OCI-LY7 (cell line): ENCODE results near the gene SDCCAG8. TPM values are rescaled to one million over a fixed set of nuclear protein-coding genes. Genes with fewer than 3 reads are reported as not detected.

Experiments used
- BruUV-seq: library from RNA; stranded (reverse); fragments of 400-500 nt; replicated peaks from 2 replicates; lab custom pipeline; 2021; lab: Mats Ljungman, UMichigan
- CTCF ChIA-PET: fragments of 300-600 bp; sonication (Branson Sonifier 250); formaldehyde crosslinking; loops from one replicate; lab custom pipeline; 2022; ENCODE audit warnings: antibody characterized with exemption; ENCODE audit not compliant: unreplicated experiment; lab: Charles Lee
- POLR2A ChIA-PET: fragments of 300-600 bp; sonication (Branson Sonifier 250); formaldehyde crosslinking; loops from one replicate; lab custom pipeline; 2022; ENCODE audit warnings: antibody characterized with exemption; lab: Charles Lee
- DNase-seq: peaks from one replicate; pipeline ENCODE4 v3.0.0-alpha.2; 2015; ENCODE audit warnings: low spot score
- H2AFZ ChIP-seq: fragments of 200-600 bp; sonication (generic), shearing (Covaris generic); 2 replicates; pipeline ENCODE4 v1.6.1; 2014; ENCODE audit warnings: mild to moderate bottlenecking, antibody characterized with exemption, low read length, moderate library complexity
- H3K27ac ChIP-seq: fragments of 200-600 bp; sonication (generic); 2 replicates; pipeline ENCODE4 v1.5.1; 2014; ENCODE audit warnings: mixed run types, low read depth, mild to moderate bottlenecking, moderate library complexity, low read length, inconsistent platforms; ENCODE audit not compliant: poor library complexity, severe bottlenecking
- H3K36me3 ChIP-seq: fragments of 200-600 bp; sonication (generic); 2 replicates; pipeline ENCODE4 v1.6.1; 2014; ENCODE audit warnings: mild to moderate bottlenecking, antibody characterized with exemption, low read length, moderate library complexity, mixed read lengths; ENCODE audit not compliant: insufficient read depth
- H3K4me1 ChIP-seq: fragments of 200-600 bp; sonication (generic); 2 replicates; pipeline ENCODE4 v1.5.1; 2014; ENCODE audit warnings: mild to moderate bottlenecking, low read length; ENCODE audit not compliant: insufficient read depth, poor library complexity, severe bottlenecking
- H3K4me2 ChIP-seq: fragments of 200-600 bp; sonication (generic); 2 replicates; pipeline ENCODE4 v1.6.1; 2014; ENCODE audit warnings: mild to moderate bottlenecking, low read length
- H3K4me3 ChIP-seq: fragments of 200-600 bp; sonication (generic); 2 replicates; pipeline ENCODE4 v1.5.1; 2014; ENCODE audit warnings: mild to moderate bottlenecking, low read depth, low read length; ENCODE audit not compliant: poor library complexity, severe bottlenecking
- H3K79me2 ChIP-seq: fragments of 200-600 bp; sonication (generic); 2 replicates; pipeline ENCODE4 v1.6.1; 2016; ENCODE audit warnings: low read depth, mild to moderate bottlenecking, low read length, moderate library complexity, mixed read lengths; ENCODE audit not compliant: insufficient read depth
- H3K9me2 ChIP-seq: fragments of 200-600 bp; sonication (generic); 2 replicates; pipeline ENCODE4 v1.6.1; 2016; ENCODE audit warnings: mild to moderate bottlenecking, low read length, mixed read lengths; ENCODE audit not compliant: insufficient read depth
- H3K9me3 ChIP-seq: fragments of 200-600 bp; sonication (generic); 2 replicates; pipeline ENCODE4 v1.6.1; 2014; ENCODE audit warnings: mild to moderate bottlenecking, mixed run types, low read length, mixed read lengths
- H4K20me1 ChIP-seq: fragments of 200-600 bp; sonication (generic); 2 replicates; pipeline ENCODE4 v1.6.1; 2014; ENCODE audit warnings: mild to moderate bottlenecking, antibody characterized with exemption, low read length, moderate library complexity, mixed read lengths; ENCODE audit not compliant: insufficient read depth
- EZH2phosphoT487 ChIP-seq: fragments of 200-600 bp; sonication (generic); IDR thresholded peaks from 2 replicates; pipeline ENCODE4 v1.6.1; 2018; ENCODE audit warnings: low read depth, borderline replicate concordance, mild to moderate bottlenecking, mixed run types, antibody characterized with exemption, low read length, moderate library complexity, mixed read lengths
- intact Hi-C: fragments of 100-400 bp; cut with micrococcal nuclease; formaldehyde crosslinking; loops from one replicate; pipeline ENCODE4 v1.10.0; 2022; ENCODE audit not compliant: unreplicated experiment
- total RNA-seq, 2 experiments: library from RNA; depleted of rRNA in 1 of 2; stranded (reverse); fragments of >200 nt in 1 of 2; shearing (Covaris generic) in 1 of 2; gene quantifications; 2 replicates each; pipeline ENCODE4 v1.2.3, GENCODE V29; 2014 to 2022
- TF ChIP-seq, protein P1 (sequence below): fragments of 200-600 bp; sonication (generic); conservative IDR thresholded peaks from 2 replicates; pipeline ENCODE4 v1.5.1; 2014; ENCODE audit warnings: mild to moderate bottlenecking, antibody characterized with exemption, low read length, moderate library complexity, mixed read lengths

Gene SDCCAG8
- total RNA-seq, 2 experiments from 2014 or later, result 18.1 to 28.7 TPM

DNA sequence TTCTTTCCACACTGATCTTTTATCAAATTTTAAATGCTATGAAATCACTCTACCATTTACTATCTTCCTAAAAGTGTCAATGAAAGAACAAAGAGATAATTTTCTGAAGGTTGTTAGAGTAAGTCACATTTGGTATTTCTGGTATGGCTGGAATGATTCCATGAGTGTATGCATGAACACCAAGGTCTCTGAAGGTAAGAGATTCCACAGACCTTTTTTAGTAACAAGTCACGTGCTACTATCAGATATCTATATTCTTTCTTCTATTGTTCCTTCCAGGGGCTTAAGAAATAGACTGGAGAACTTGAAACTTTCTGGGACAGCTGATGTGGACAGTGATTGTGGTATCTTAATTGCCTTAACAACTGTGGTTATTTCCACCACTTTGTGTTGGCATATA, 265.0 kb downstream of the SDCCAG8 start:
- Histone ChIP-seq H2AFZ (no peak overlapping the region), H3K4me1 (no peaks in the 10 kb centered on the region), H3K9me2 (no peaks in the 10 kb centered on the region), H3K9me3 (no peaks in the 10 kb centered on the region), H4K20me1 (no peaks in the 10 kb centered on the region), H3K27ac (no peak overlapping the region), H3K4me2 (no peak overlapping the region), H3K79me2 (no peaks in the 10 kb centered on the region), H3K4me3 (no peak overlapping the region), H3K36me3 (no peaks in the 10 kb centered on the region)
- no peak for DNase-seq
- CTCF ChIA-PET, result no interaction called here
- TF ChIP-seq, protein P1, sequence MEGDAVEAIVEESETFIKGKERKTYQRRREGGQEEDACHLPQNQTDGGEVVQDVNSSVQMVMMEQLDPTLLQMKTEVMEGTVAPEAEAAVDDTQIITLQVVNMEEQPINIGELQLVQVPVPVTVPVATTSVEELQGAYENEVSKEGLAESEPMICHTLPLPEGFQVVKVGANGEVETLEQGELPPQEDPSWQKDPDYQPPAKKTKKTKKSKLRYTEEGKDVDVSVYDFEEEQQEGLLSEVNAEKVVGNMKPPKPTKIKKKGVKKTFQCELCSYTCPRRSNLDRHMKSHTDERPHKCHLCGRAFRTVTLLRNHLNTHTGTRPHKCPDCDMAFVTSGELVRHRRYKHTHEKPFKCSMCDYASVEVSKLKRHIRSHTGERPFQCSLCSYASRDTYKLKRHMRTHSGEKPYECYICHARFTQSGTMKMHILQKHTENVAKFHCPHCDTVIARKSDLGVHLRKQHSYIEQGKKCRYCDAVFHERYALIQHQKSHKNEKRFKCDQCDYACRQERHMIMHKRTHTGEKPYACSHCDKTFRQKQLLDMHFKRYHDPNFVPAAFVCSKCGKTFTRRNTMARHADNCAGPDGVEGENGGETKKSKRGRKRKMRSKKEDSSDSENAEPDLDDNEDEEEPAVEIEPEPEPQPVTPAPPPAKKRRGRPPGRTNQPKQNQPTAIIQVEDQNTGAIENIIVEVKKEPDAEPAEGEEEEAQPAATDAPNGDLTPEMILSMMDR, result no peak
- no peak for TF ChIP-seq EZH2phosphoT487
- POLR2A ChIA-PET, result no interaction called here
- no TSS peak for BruUV-seq
- intact Hi-C loops, result no loop called here

DNA sequence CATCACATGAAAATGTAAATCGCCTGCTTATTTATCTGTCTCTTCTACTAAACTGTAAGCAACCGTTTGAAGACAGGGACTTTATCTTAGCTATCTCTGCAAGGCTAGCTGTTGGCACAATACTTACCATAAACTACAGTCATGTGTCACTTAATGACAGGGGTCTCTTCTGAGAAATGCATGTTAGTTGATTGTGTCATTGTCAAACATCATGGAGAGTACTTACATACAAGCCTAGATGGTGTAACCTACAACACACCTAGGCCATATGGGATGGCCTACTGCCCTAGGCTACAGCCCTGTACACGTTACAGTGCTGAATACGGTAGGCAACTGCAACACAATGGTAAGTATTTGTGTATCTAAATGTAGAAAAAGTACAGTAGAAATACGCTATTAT, 267.9 kb downstream of the SDCCAG8 start:
- Histone ChIP-seq H2AFZ (no peak overlapping the region), H3K4me2 (no peak overlapping the region), H3K27ac (no peak overlapping the region), H3K4me3 (no peak overlapping the region), H3K79me2 (no peaks in the 10 kb centered on the region), H3K4me1 (no peaks in the 10 kb centered on the region), H3K9me2 (no peaks in the 10 kb centered on the region), H3K9me3 (no peaks in the 10 kb centered on the region), H3K36me3 (no peaks in the 10 kb centered on the region), H4K20me1 (no peaks in the 10 kb centered on the region)
- CTCF ChIA-PET, result no interaction called here
- TF ChIP-seq, protein P1, result no peak
- no peak for TF ChIP-seq EZH2phosphoT487
- BruUV-seq, result no TSS peak
- intact Hi-C loops, result no loop called here
- no peak for DNase-seq
- POLR2A ChIA-PET, result no interaction called here

DNA sequence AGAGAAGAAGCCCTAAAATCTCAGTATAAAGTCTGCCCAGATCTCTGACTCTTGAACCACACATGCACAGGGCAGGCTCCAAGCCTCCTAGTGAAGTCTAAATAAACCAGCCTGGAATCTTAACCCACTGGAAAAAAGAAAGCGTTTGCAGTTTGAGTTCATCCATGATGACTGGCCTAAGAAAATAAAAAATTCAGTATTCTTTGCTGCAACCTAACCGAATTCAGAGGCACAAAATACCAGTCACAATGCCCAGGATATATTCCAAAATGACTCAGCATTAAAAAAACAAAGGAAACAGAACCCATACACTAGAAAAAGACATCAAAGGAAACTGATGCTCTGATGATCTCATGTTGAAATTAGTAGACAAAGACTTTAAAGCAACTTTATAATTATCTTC, 269.2 kb downstream of the SDCCAG8 start:
- CTCF ChIA-PET, result no interaction called here
- Histone ChIP-seq H3K36me3 (no peaks in the 10 kb centered on the region), H3K27ac (no peak overlapping the region), H3K79me2 (no peaks in the 10 kb centered on the region), H4K20me1 (no peaks in the 10 kb centered on the region), H3K4me2 (no peak overlapping the region), H3K9me3 (no peaks in the 10 kb centered on the region), H3K4me1 (no peaks in the 10 kb centered on the region), H2AFZ (no peak overlapping the region), H3K4me3 (no peak overlapping the region), H3K9me2 (no peaks in the 10 kb centered on the region)
- POLR2A ChIA-PET, result no interaction called here
- no peak for DNase-seq
- TF ChIP-seq EZH2phosphoT487, result no peak
- TF ChIP-seq, protein P1, result no peak
- intact Hi-C loops, result no loop called here
- BruUV-seq, result no TSS peak
